CD14-positive monocyte (primary cell): Measurements from ENCODE around the gene POMT2. TPM values are rescaled to one million over a fixed set of nuclear protein-coding genes. Genes with fewer than 3 reads are reported as not detected.

Source experiments
- DNase-seq, 3 donors: peaks; one replicate each; pipeline ENCODE4 v3.0.0-alpha.2; 2011 to 2022
- H2AFZ ChIP-seq: 2 replicates; pipeline ENCODE4 v1.6.0; 2012; ENCODE audit warnings: mild to moderate bottlenecking, low read depth, low read length, inconsistent platforms; ENCODE audit not compliant: insufficient read depth, poor library complexity, severe bottlenecking
- H3K27ac ChIP-seq, 2 donors: 1 replicate in 1 of 2; 2 replicates in 1 of 2; pipeline ENCODE4 v1.5.1; 2012 to 2013; ENCODE audit warnings: low read length in 2 of 2, control low read depth in 1 of 2, inconsistent platforms in 1 of 2, low read depth in 1 of 2, mild to moderate bottlenecking in 1 of 2
- H3K27me3 ChIP-seq, 2 donors: one replicate each; pipeline versions ENCODE4 v1.6.0 to v1.6.1; 2011 to 2013; ENCODE audit warnings: low read length in 2 of 2; ENCODE audit not compliant: control insufficient read depth in 2 of 2, insufficient read depth in 2 of 2
- H3K36me3 ChIP-seq, 2 donors: replicated peaks in 1 of 2; 1 replicate in 1 of 2; 2 replicates in 1 of 2; pipeline versions ENCODE4 v1.5.1 to v1.6.1; 2012 to 2013; ENCODE audit warnings: low read length in 2 of 2, control low read depth in 1 of 2, inconsistent platforms in 1 of 2, mild to moderate bottlenecking in 1 of 2; ENCODE audit not compliant: insufficient read depth in 2 of 2, control insufficient read depth in 1 of 2
- H3K4me1 ChIP-seq, 2 donors: 1 replicate in 1 of 2; 2 replicates in 1 of 2; pipeline versions ENCODE4 v1.5.1 to v1.6.1; 2012 to 2013; ENCODE audit warnings: low read length in 2 of 2, control low read depth in 1 of 2, inconsistent platforms in 1 of 2, mild to moderate bottlenecking in 1 of 2, moderate library complexity in 1 of 2; ENCODE audit not compliant: insufficient read depth in 2 of 2, control insufficient read depth in 1 of 2
- H3K4me2 ChIP-seq: replicated peaks from 2 replicates; pipeline ENCODE3; 2012; ENCODE audit warnings: low read length, moderate library complexity, mild to moderate bottlenecking; ENCODE audit not compliant: poor library complexity, severe bottlenecking; ENCODE audit errors: extremely low read depth
- H3K4me3 ChIP-seq, 3 experiments: fragments of 200-600 bp in 1 of 3; sonication (generic) in 1 of 3; replicated peaks in 1 of 3; 1 replicate in 2 of 3; 2 replicates in 1 of 3; pipeline ENCODE4 v1.5.1; 2011 to 2013; ENCODE audit warnings: low read length in 3 of 3, mild to moderate bottlenecking in 3 of 3, control low read depth in 2 of 3, low read depth in 2 of 3, inconsistent platforms in 1 of 3, moderate library complexity in 1 of 3
- H3K79me2 ChIP-seq: 2 replicates; pipeline ENCODE4 v1.6.0; 2012; ENCODE audit warnings: mild to moderate bottlenecking, control low read depth, inconsistent platforms, low read length, moderate library complexity; ENCODE audit not compliant: insufficient read depth
- H3K9ac ChIP-seq: 2 replicates; pipeline ENCODE4 v1.6.0; 2017; ENCODE audit warnings: low read length, mild to moderate bottlenecking; ENCODE audit not compliant: insufficient read depth, poor library complexity, severe bottlenecking
- H3K9me3 ChIP-seq, 2 donors: replicated peaks in 1 of 2; 1 replicate in 1 of 2; 2 replicates in 1 of 2; pipeline versions ENCODE4 v1.5.1 to v1.6.1; 2012 to 2013; ENCODE audit warnings: low read length in 2 of 2, control low read depth in 1 of 2; ENCODE audit not compliant: control insufficient read depth in 1 of 2, insufficient read depth in 1 of 2
- H4K20me1 ChIP-seq: 2 replicates; pipeline ENCODE4 v1.6.0; 2012; ENCODE audit warnings: mild to moderate bottlenecking, low read length, control low read depth, moderate library complexity; ENCODE audit not compliant: insufficient read depth
- H3K27ac Mint-ChIP-seq, 7 donors: one replicate each; pipeline ENCODE4 v1.8.0; 2020; ENCODE audit warnings: mild to moderate bottlenecking in 7 of 7, mixed read lengths in 7 of 7, moderate library complexity in 6 of 7, inconsistent platforms in 2 of 7
- H3K27me3 Mint-ChIP-seq, 3 donors: one replicate each; pipeline ENCODE4 v1.8.0; 2021 to 2022; ENCODE audit warnings: low read depth in 3 of 3, mild to moderate bottlenecking in 3 of 3, mixed read lengths in 3 of 3, moderate library complexity in 3 of 3, inconsistent platforms in 1 of 3
- H3K36me3 Mint-ChIP-seq, 2 donors: one replicate each; pipeline ENCODE4 v1.8.0; 2020; ENCODE audit warnings: mixed read lengths in 2 of 2, inconsistent platforms in 1 of 2, mild to moderate bottlenecking in 1 of 2
- H3K4me1 Mint-ChIP-seq: one replicate; pipeline ENCODE4 v1.8.0; 2020; ENCODE audit warnings: mild to moderate bottlenecking, mixed read lengths
- H3K4me3 Mint-ChIP-seq, 2 donors: one replicate each; pipeline ENCODE4 v1.8.0; 2020; ENCODE audit warnings: mild to moderate bottlenecking in 2 of 2, mixed read lengths in 2 of 2, moderate library complexity in 1 of 2
- H3K9me3 Mint-ChIP-seq, 7 donors: one replicate each; pipeline ENCODE4 v1.8.0; 2020 to 2022; ENCODE audit warnings: mixed read lengths in 7 of 7, mild to moderate bottlenecking in 6 of 7, moderate library complexity in 6 of 7, inconsistent platforms in 2 of 7
- WGBS: methylation state at CpG from one replicate; pipeline ENCODE4 v1.1.5; 2013; ENCODE audit warnings: missing lambda C conversion rate; ENCODE audit not compliant: insufficient coverage; 5-methylcytosine and 5-hydroxymethylcytosine counted together
- intact Hi-C, 2 donors: fragments of 100-400 bp; cut with micrococcal nuclease; formaldehyde crosslinking; loops; one replicate each; pipeline versions ENCODE4 v1.15.0 to v1.15.1; 2023
- polyA plus RNA-seq, 3 donors: library from polyadenylated mRNA; depleted of rRNA in 1 of 3; unstranded in 2 of 3; stranded (reverse) in 1 of 3; fragments of 300-500 nt in 2 of 3; fragments of >200 nt in 1 of 3; fragmentation: Illumina TruSeq in 2 of 3; gene quantifications; 1 replicate in 2 of 3; 2 replicates in 1 of 3; pipeline ENCODE4 v1.2.3, GENCODE V29; 2012 to 2021
- TF ChIP-seq, protein P1 (sequence below): fragments of 200-600 bp; IDR thresholded peaks from one replicate; pipeline ENCODE4 v1.8.0; 2022; ENCODE audit warnings: antibody characterized with exemption, mild to moderate bottlenecking

POMT2 gene
- polyA plus RNA-seq, 3 donors, result 1.5 to 8.9 (median 1.8) TPM

DNA sequence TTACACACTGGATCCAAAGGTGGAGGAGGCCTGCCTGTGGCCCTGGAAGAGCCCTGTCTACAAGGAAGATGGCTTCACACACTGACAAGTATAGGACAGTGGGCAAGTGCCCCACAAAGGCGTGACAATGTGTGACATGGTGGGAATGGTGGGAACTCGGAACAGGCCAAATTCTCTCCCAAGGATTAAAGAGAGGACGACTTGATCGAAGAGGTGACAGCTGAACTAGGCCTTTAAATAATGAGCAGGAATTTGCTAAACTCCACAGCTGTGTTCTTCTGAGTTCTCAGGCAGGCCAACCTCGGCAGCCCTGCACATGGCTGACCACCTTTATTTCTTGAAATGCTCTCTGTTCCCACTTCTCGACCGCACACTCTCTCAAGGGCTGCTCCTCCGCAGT is 23.8 kb downstream of the POMT2 start:
- Mint-ChIP-seq H3K9me3 (no peaks in the 10 kb centered on the region), H3K4me1 (peaks cover 5% of the 10 kb centered on the region), H3K27me3 (peaks cover 0 to 2% (median 0%) of the 10 kb centered on the region in 3 donors), H3K27ac (no peak overlapping the region), H3K4me3 (no peak overlapping the region), H3K36me3 (peaks cover 25 to 27% of the 10 kb centered on the region in 2 donors)
- no peak overlapping the region for H2AFZ ChIP-seq
- no peaks in the 10 kb centered on the region for H4K20me1 ChIP-seq
- H3K9me3 ChIP-seq, result no peaks in the 10 kb centered on the region
- no peaks in the 10 kb centered on the region for H3K27me3 ChIP-seq
- no peak overlapping the region for H3K27ac ChIP-seq
- intact Hi-C loops, result no loop called here
- H3K4me1 ChIP-seq, result no peaks in the 10 kb centered on the region
- H3K36me3 ChIP-seq, result peaks cover 2 to 49% of the 10 kb centered on the region in 2 donors
- DNase-seq, result no peak
- WGBS, result 100% methylated on average over 6 of the region's 8 CpGs
- TF ChIP-seq, protein P1, sequence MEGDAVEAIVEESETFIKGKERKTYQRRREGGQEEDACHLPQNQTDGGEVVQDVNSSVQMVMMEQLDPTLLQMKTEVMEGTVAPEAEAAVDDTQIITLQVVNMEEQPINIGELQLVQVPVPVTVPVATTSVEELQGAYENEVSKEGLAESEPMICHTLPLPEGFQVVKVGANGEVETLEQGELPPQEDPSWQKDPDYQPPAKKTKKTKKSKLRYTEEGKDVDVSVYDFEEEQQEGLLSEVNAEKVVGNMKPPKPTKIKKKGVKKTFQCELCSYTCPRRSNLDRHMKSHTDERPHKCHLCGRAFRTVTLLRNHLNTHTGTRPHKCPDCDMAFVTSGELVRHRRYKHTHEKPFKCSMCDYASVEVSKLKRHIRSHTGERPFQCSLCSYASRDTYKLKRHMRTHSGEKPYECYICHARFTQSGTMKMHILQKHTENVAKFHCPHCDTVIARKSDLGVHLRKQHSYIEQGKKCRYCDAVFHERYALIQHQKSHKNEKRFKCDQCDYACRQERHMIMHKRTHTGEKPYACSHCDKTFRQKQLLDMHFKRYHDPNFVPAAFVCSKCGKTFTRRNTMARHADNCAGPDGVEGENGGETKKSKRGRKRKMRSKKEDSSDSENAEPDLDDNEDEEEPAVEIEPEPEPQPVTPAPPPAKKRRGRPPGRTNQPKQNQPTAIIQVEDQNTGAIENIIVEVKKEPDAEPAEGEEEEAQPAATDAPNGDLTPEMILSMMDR, result no peak
- H3K4me2 ChIP-seq, result no peak overlapping the region
- H3K9ac ChIP-seq, result no peak overlapping the region
- H3K79me2 ChIP-seq, result no peaks in the 10 kb centered on the region
- H3K4me3 ChIP-seq, result no peak overlapping the region

DNA sequence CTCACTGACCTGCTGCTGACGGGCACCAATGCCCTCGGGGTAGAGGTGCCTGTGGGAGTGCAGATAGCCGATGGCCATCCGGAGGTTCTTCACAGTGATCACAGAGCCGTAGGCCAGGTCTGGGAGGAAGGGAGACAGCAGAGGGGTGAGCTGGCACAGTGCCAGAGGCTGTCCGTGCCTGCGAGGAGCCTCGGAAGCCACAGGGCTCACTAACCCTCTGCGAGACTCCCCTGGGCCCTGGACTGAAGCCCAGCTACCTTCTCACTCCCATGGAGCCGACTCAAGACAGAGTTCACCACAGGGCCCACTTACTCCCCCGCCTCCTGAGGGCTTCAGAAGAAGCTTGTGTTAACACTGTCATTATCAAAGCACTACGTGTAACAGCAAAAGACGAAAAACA is 24.5 kb downstream of the POMT2 start:
- H3K27ac Mint-ChIP-seq, result peak overlapping the region in 1 of 7 donors; percentile 82
- H3K4me3 Mint-ChIP-seq, result no peak overlapping the region
- 100% methylated on average over 8 of the region's 13 CpGs for WGBS

More for the DNA sequence above, 24.5 kb downstream of the POMT2 start:
- Histone ChIP-seq H3K9me3 (no peaks in the 10 kb centered on the region), H3K36me3 (peaks cover 2 to 49% of the 10 kb centered on the region in 2 donors), H3K4me2 (no peak overlapping the region), H3K4me1 (no peaks in the 10 kb centered on the region), H3K4me3 (no peak overlapping the region), H3K79me2 (no peaks in the 10 kb centered on the region), H3K9ac (no peak overlapping the region), H4K20me1 (no peaks in the 10 kb centered on the region), H2AFZ (no peak overlapping the region), H3K27ac (no peak overlapping the region), H3K27me3 (no peaks in the 10 kb centered on the region)
- DNase-seq, result no peak
- Mint-ChIP-seq H3K4me1 (peaks cover 4% of the 10 kb centered on the region), H3K27me3 (peaks cover 0 to 2% (median 0%) of the 10 kb centered on the region in 3 donors), H3K9me3 (no peaks in the 10 kb centered on the region), H3K36me3 (peaks cover 25 to 27% of the 10 kb centered on the region in 2 donors)
- intact Hi-C loops, result no loop called here
- TF ChIP-seq, protein P1, result no peak
